ENCODE data around the gene SCLT1. TPM values are rescaled to one million over a fixed set of nuclear protein-coding genes. Genes with fewer than 3 reads are reported as not detected.

The SCLT1 gene
- total and polyA plus RNA-seq, 2 of the 4 experiments (the other 2 are of a cell fraction), result 4.9 to 7.7 TPM

- Histone ChIP-seq H3K36me3 (ENCODE audit: control insufficient read depth, insufficient read depth, low read length) (no peaks in the 10 kb centered on the region), H3K27ac (ENCODE audit: insufficient read depth, low read length) (no peak overlapping the region), H2AK9ac (replicated peaks; ENCODE audit: low read depth, low read length, poor library complexity) (no peak overlapping the region), H3K4me2 (ENCODE audit: low read depth, low read length) (peak overlapping the region; percentile 30; the same call in 1 of the 2 replicates), H2AK5ac (ENCODE audit: low read depth, low read length) (no peak overlapping the region), H3K79me1 (ENCODE audit: low read depth in 1 of 2, low read length in 2 of 2) (no peaks in the 10 kb centered on the region), H2AFZ (replicated peaks; ENCODE audit: low read length, poor library complexity) (no peak overlapping the region), H2BK120ac (ENCODE audit: low read depth, low read length) (no peak overlapping the region), H4K20me1 (ENCODE audit: insufficient read depth, low read length) (no peaks in the 10 kb centered on the region), H3K9me3 (ENCODE audit: control insufficient read depth, insufficient read depth, low read length) (no peaks in the 10 kb centered on the region), H3K4me3 (ENCODE audit: insufficient read depth, low read depth, low read length) (no peak overlapping the region), H2BK15ac (ENCODE audit: low read depth, low read length) (no peak overlapping the region), H3K4ac (ENCODE audit: low read depth, low read length) (no peak overlapping the region), H4K8ac (ENCODE audit: low read depth in 2 of 2, low read length in 2 of 2) (0 out of 4 replicates have a peak overlapping the region, but pooled peaks of 1 of the 2 experiments have one; percentile 27), H2BK5ac (ENCODE audit: low read depth, low read length, poor library complexity, severe bottlenecking) (no peak overlapping the region), H2BK20ac (ENCODE audit: low read depth, low read length) (no peak overlapping the region), H4K5ac (ENCODE audit: low read depth, low read length) (no peak overlapping the region), H3K4me1 (ENCODE audit: control insufficient read depth, insufficient read depth, low read length) (peaks cover 3% of the 10 kb centered on the region; the same call in 1 of the 2 replicates), H4K91ac (ENCODE audit: insufficient read depth, low read depth, low read length) (no peak overlapping the region), H3K56ac (ENCODE audit: extremely low read depth, insufficient read depth, low read length) (no peak overlapping the region), H3K9me1 (ENCODE audit: insufficient read depth, low read length) (peaks cover 2% of the 10 kb centered on the region; the same call in 1 of the 2 replicates), H3K27me3 (ENCODE audit: control insufficient read depth, insufficient read depth, low read length) (no peaks in the 10 kb centered on the region), H3K18ac (ENCODE audit: low read depth, low read length) (peak overlapping the region; percentile 53; the same call in 1 of the 2 replicates), H3K14ac (replicated peaks; ENCODE audit: low read depth, low read length) (no peak overlapping the region), H3K9ac (ENCODE audit: low read depth, low read length) (no peak overlapping the region), H3K23ac (ENCODE audit: low read depth, low read length) (no peak overlapping the region)
- dilution Hi-C loops (cut with HindIII; ENCODE audit: low sequenced_read_pairs, unreplicated experiment) (no loop called here), intact Hi-C loops (cut with micrococcal nuclease) (no loop called here), in situ Hi-C loops (cut with MboI; ENCODE audit: low sequenced_read_pairs) (no loop called here)
- WGBS, 2 experiments (ENCODE audit: extremely low coverage in 2 of 2, insufficient read length in 1 of 2), result no CpG with 5 or more reads among the region's 4 CpGs
- DNase-seq, result peak; percentile 37
- CTCF ChIA-PET, result interaction anchor here (0.5 kb wide), 1 partner anchor 39 kb away, joined by 4 read pairs; no protein-coding TSS in a partner anchor
- no TSS peak for BruUV-seq (replicated peaks)
- no peak for ATAC-seq (ENCODE audit: low read depth)
- POLR2A ChIA-PET (ENCODE audit: unreplicated experiment), result no interaction called here
- TF ChIP-seq CEBPB (IDR thresholded peaks at IDR 0.05; ENCODE audit: low read depth, low read length), result peak; percentile 96
- no peak for TF ChIP-seq FOS (IDR thresholded peaks at IDR 0.05; ENCODE audit: low read depth, low read length)
- no peak for TF ChIP-seq RCOR1 (IDR thresholded peaks at IDR 0.05; ENCODE audit: insufficient replicate concordance, low read length)
- TF ChIP-seq ELK1 (IDR thresholded peaks at IDR 0.05; ENCODE audit: borderline replicate concordance, low read depth, low read length), result no peak
These were observed 212.7 kb downstream of the SCLT1 start for GRCh38 chr4:128880662-128881061.
